GM20431 (cell line): ENCODE measurements around the gene HSPA1A.
"Not testable (repeated sequence)": the region's sequence is repeated elsewhere in the genome, so short reads cannot be mapped to it uniquely, and the experiment has no call there.

Source experiments
- in situ Hi-C: fragments of 300-500 bp; cut with MseI, MboI; formaldehyde crosslinking; loops from one replicate; pipeline ENCODE4 v1.15.0; 2020; ENCODE audit warnings: low sequenced_read_pairs; ENCODE audit not compliant: unreplicated experiment

The HSPA1A gene

GRCh38 chr6:31780507-31781243 is 34.7 kb upstream of the HSPA1A start:
- in situ Hi-C loops = no loop called here

DNA sequence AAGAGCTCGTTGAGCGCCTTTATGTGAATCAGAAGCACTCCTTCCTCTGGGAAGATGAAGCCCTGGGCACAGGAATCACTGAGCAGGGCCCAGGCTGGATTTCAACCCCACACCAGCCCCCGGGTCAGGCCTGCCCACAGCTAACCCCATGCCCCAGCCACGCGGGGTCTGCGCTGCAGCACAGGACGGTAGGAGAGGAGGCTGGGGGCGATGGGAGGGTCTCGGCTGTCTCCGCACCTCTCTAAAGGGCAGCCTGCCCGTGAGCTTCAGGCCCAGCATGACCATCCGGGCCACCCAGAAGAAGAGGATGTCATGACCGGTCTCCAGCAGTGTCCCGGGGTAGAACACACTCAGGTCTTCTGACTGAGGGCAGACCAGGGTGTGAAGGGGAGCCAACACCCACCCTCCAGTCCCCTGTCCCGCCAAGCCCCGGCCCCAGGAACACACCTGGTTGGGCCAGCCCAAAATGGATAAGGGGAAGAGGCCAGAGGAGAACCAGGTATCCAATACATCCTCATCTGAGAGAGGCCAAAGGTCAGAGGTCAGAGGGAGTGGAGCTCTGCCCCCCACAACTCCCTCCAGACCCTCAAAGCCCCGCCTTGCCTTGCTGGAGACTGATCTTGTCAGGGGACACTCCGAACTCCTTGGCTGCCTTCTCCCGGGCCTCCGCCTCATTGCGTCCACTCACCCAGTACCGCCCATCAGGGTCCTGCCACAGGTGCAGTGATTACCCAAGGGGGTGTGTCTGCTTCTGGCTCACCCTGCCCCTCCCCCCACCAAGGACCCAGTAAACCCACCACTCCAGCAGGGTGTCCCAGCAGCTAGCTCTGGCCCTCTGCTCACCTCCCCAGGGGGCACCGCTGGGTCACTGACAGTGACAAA is 33.9 kb upstream of the HSPA1A start:
- in situ Hi-C loops = no loop called here

DNA sequence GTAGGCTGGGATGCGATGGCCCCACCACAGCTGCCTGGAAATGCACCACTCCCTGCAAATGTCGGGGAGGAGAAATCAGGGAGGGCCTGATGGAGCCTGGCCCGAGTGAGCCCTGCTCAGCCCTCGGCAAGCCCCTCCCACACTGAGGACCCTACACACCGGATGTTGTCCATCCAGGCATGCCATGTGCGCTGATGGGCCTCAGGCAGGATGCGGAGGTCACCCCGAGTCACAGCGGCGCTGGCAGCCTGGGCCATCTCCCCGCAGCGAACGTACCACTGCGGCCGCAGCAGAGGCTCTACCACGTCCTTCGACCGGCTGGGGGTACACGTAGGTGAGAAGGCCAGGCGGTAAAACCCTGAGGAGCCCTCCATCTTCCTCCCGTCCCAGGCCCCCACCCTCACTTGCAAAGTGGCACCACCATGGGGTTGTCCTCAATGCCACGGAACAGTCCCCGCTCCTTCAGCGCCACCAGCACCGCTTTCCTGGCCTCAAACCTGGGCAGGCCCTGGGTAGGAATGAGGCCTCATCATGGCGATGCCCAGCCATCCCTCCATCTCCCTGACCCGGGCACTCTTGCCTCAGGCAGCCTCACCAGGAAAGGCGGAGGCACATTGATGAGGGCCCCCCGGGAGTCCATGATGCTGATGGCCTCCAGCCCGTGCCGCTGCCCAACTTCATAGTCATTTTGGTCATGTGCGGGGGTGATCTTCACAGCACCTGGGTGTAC is 33.1 kb upstream of the HSPA1A start:
- in situ Hi-C loops = no loop called here

DNA sequence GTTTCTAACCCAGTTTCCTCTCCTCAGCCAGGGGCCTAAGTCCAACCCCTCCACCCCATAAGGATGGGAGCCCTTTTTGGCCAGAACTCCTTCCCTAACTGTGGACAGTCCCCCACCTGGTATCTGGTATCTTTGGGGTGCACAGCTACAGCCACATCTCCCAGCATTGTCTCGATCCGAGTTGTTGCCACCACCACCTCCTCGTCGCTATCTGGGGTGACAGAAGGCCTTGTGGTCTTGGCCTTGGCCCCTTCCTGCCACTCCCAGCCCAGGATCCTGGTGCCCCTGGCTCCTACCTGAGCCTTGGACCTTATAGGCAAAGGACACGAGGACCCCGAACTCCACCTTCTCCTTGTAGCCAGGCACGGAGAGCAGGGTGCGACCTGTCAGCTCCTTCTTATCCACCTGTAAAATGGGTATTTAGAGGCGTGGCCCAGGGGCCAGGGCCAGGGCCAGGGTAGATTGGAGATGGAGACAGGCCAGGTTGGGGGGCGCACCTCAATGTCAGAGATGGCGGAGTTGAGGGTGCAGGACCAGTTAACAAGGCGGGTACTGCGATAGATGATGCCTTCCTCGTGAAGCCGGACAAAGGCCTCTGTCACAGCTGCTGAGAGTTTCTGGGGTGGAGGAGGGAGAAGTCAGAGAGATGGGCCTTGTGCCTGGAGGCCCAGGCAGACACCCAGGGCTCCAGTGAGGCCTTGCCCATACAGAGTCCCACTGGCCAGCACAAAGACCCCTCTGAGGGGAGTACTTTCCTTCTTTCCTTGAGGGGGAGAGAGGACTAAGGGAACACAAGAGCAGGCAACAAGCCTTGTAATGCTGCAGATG is 31.0 kb upstream of the HSPA1A start:
- in situ Hi-C loops = no loop called here

GRCh38 chr6:31785475-31785874 is 29.9 kb upstream of the HSPA1A start:
- in situ Hi-C loops = no loop called here

DNA sequence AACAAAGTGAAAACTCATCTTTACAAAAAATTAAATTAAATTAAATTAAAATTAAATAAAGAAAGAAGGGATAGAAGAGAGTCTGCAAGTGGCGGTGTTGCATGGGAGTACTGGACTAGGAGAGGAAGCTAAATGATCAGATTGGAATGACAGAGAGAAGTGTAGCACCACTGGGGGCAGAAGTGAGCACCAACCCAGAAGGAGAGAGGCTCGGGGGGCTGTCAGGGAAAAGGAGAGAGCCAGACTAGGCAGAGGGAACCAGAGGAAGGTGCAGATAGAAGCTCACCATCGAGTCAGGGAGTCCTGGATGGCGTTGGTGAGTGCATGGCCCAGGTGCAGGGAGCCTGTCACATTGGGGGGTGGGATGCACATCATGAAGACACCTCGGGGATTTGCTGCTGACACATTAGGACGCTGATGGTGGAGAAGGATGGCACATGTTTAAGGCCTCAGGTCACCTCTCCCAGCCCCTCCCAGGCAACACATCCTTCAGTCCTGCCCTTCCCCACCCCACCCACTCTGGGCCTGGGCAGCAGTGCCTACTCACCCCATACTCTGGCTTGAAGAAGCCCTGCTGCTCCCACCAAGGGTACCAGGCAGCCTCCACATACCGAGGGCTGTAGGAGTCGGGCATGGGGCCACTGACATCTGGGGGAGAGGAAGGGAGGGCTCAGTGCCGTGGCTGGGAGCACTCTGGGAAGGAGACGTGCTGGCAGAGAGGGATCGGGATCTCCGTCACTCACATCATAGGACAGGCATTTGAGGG is 23.8 kb upstream of the HSPA1A start:
- in situ Hi-C loops = no loop called here

DNA sequence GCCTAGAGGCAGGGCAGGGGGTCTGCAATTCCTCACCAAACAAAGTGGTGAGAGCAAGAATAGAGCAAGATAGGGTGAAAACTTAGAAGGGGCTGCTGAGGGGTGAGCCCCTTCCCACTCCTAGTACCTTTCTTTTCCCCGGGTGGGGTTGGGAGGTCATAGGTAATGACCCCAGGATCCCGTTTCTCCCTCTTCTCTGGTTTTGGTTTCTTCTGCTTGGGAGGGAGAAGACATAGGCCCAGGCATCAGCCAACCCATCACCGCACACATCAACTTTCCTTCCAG is 23.3 kb upstream of the HSPA1A start:
- in situ Hi-C loops = no loop called here

DNA sequence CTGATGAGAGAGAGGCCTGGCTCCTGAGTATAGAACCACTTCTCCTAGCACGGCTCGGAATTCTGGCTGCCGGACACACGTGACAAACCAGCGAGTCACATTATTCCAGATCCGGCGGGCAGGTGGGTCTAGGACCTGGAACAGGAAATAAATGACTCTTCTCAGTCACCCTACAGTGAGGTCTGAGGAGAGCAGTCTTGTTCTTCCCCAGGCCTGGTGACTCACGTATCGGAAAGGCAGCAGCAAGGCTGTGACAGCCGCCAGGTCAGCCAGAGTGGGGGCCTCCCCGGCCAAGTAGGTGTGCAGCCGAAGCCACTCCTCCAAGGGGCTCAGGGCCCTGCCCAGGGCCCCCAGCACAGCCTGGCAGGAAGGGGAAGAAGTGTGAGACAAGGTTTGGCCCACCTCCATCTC is 22.6 kb upstream of the HSPA1A start:
- in situ Hi-C loops = no loop called here

DNA sequence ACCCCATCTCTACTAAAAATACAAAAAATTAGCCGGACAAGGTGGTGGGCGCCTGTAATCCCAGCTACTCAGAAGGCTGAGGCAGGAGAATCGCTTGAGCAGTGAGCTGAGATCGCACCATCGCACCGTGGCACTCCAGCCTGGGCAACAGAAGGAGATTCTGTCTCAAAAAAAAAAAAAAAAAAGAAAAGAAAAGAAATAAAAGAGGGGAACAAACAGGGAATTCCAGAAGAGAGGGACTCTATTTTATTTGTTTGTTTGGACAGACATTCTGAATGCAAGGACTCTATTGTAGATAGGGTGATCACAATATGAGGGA is 21.5 kb upstream of the HSPA1A start:
- in situ Hi-C loops = not testable (repeated sequence)

DNA sequence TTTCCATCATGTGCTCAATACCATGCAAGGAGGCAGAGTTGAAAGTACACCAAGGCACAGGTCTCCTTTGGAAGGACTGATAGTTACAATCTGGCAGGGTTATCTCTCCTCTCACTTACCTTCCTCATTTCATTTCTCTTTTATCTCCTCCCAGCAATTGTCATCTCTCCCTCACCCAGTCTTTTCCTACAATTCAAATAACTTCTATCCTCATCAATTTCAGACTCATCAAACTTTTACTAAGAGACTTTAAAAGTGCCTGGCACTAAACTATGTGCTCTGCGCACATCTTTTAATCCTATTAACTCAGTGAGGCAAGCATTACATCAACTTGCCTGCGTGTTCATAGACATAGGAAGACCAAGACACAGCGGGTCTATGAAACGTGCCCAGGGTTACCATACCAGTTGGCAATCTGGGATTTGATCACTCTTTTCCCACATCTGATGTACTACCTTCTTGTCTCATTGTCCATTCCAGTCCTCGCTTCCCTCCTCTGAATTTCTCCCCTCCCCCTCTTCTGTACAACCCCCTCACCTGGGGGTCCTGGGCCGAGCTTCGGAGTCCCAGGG is 21.0 kb upstream of the HSPA1A start:
- in situ Hi-C loops = no loop called here

- in situ Hi-C loops = no loop called here
These were observed 20.3 kb upstream of the HSPA1A start for GRCh38 chr6:31794866-31795615.

DNA sequence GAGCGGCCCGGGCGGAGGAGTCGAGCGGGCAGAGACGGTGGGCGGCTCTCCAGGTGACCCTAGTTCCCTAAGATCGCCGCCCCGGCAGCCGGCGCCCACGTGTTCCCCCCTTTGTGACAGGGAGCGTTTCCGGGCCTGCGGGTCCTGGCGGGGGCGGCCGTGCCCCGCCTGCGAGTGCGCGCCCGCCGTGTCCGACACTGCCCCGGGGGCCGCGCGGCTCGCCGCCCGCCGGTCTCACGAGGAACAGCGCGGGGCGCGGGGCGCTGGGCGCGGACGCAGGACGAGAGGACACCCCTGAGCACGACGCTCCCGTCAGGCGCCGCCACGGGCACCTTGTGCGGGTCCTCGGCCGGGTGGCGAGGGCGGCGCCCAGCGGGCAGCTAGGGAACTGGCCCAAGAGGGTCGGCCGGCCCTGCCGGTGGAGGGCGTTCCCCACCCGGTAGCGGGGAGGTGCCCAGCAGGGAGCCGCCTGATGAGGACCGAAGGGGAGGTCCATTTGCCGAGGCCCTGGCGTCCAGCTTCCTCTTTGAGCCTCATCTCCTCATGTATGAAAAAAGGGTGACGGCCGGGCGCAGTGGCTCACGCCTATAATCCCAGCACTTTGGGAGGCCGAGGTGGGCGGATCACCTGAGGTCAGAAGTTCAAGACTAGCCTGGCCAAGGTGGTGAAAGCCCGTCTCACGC is 19.6 kb upstream of the HSPA1A start, which contains the start of gene VARS1:
TSS of gene VARS1 (minus strand) at position 137 of the 683 bp plus-strand sequence. CDS start 535 bp downstream, outside the sequence.
- in situ Hi-C loops = no loop called here

- in situ Hi-C loops = no loop called here
These were observed 18.4 kb upstream of the HSPA1A start for GRCh38 chr6:31796993-31797385.

DNA sequence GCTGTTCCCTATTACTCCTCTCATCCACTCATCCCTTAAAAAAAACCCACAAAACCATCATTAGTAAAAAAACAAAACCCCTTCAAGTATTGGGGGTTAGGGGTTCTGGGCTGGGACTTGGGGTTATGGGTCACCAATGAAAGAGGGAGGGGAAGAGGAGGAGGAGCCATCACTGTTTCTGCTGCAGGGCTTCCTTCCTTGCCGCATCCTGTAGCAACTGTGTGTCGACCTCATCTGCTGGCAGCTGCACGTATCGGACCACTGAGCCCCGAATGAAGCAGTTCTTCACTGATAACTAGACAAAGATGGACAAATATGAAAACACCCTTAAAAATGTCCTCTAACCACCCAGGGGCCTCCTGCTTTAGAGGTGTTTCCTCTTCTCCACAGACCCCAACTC is 17.8 kb upstream of the HSPA1A start:
- in situ Hi-C loops = no loop called here

- in situ Hi-C loops = no loop called here
These were observed 15.6 kb upstream of the HSPA1A start for GRCh38 chr6:31799781-31800180.

DNA sequence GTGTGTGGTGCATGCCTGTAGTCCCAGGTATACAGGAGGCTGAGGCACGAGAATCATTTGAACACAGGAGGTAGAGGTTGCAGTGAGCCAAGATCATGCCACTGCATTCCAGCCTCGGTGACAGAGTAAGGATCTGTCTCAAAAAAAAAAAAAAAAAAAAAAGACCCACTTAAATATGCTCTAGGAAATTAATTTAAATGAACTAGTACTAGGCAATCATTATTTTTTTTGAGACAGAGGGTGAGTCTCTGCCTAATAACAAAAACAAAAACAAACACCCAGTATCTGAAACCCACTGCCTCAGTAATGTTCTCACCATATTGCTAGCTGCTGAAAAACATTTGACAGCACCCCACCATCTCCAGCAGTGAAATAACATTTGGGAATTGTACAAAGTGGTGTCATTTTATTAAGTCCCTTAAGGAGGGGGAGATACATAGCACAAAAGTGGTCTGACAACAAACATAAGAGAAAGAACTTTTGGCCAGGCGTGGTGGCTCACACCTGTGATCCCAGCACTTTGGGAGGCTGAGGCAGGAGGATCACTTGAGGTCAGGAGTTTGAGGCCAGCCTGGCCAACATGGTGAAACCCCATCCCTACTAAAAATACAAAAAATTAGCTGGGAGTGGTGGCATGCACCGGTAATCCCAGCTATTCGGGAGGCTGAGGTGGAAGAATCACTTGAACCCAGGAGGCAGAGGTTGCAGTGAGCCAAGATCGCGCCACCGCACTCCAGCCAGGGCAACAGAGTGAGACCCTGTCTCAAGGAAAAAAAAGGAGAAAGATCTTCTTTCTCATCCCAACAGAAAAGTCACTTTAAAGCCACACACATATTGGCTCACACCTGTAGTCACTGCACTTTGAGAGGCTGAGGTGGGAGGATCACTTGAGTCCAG is 14.1 kb upstream of the HSPA1A start:
- in situ Hi-C loops = not testable (repeated sequence)

DNA sequence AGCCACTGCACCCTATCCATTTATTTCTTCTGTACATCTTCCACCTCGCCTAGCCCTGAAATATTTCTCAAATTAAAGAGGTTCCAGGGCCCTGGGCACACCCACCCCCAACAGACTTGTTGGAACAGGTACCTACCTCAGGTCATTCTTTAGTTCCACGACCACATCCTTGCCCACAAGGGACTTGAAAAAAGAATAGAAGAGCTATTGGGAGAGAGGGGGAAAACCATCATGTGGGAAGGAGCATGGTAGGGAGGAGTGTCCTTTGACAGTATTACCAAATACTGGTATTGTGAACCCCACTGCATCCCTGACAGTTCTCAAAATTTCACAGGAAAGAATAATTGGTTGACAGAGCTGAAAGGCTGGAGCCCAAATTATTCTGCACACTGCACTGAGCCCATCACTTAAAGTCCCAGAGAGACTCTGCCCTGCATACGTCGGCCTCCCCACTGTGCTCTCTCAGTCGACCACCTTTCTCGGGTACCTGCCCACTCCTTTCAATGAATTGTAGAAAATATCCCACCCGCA is 9.3 kb upstream of the HSPA1A start:
- in situ Hi-C loops = no loop called here
